Measurements from ENCODE around the gene CACNA1B.
"Not testable (repeated sequence)": the region's sequence is repeated elsewhere in the genome, so short reads cannot be mapped to it uniquely, and the experiment has no call there.

The CACNA1B gene

DNA sequence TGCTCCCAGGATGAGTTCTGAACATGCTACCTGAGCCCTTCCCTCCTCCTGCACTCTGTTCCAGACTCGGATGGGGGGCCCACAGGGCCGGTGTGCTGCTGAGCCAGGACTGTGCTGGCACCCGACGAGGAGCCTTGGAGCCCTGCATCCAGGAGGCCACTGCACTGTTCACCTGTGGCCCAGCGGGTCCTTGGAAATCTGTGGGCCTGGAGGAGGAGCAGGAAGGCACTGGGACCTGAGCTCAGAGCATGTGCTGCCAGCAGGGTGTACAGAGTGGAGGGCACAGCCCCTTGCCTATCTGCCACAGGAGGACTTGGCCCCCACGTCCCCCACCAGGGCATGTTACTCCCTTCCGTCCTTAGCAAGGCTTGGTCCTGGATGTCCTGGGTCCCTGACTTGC, 265.9 kb downstream of the CACNA1B start:
- not testable (repeated sequence) for DNase-seq (ENCODE audit: low spot score)

DNA sequence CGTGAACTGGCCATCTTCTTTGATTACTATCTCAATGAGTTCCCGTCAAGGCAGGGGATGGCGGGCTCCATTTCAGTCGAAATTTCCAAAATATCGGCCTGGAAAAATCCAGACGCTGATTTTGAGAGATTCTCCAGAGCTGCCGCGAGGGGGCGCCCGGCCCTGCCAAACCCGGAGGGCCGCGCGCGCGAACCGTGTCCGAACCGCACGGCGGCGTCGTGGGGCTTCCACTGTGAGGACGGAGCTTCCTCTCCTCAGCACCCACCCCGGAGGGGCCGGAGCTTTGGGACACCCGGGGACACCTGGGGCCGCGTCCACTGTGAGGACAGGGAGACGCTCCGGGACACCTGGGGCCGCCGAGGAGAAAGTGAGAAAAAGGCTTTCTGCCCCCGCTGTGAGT, 270.0 kb downstream of the CACNA1B start:
- not testable (repeated sequence) for DNase-seq (ENCODE audit: low spot score)

DNA sequence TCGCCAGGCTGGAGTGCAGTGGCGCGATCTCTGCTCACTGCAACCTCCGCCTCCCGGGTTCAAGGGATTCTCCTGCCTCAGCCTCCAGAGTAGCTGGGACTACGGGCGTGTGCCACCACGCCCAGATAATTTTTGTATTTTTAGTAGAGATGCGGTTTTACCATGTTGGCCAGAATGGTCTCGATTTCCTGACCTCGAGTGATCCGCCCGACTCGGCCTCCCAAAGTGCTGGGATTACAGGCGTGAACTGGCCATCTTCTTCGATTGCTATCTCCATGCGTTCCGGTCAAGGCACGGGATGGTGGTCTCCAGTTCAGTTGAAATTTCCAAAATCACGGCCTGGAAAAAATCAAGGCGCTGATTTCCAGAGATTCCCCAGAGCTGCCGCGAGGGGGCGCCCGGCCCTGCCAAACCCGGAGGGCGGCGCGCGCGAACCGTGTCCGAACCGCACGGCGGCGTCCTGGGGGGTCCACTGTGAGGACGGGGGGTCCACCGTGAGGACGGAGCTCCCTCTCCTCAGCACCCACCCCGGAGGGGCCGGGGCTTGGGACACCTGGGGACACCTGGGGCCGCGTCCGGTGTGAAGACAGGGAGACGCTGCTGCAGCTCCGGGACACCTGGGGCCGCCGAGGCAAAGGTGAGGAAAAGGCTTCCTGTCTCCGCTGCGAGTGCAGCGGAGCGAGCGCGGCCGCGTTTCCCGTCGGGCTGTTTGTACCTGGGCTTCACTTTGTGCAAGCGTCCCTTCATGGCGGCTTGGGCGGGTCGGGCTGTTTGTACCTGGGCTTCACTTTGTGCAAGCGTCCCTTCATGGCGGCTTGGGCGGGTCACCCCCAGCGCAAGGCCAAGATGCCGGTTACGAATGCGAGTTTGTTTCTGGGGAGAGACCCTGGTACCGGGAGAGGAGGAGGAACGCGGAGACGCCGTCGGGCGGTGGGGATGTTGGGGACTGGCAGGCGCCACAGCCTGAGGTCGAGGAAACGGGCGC, 272.4 kb downstream of the CACNA1B start:
- DNase-seq (ENCODE audit: low spot score): not testable (repeated sequence)

DNA sequence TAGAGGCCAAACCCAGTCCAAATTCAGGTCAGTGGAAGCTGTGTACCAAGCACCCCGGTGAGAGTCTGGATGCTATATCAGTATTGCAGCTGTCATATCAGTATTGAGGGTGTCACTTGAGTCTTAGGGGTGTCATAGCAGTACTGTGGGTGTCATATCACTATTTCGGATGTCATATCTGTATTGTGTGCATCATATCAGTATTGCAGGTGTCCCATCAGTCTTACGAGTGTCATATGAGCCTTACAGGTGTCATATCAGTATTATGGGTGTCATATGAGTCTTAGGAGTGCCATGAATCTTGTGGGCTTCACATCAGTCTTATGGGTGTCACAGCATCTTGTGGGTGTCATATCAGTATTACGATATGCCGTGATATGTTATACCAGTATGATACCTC, 278.2 kb downstream of the CACNA1B start:
- DNase-seq (ENCODE audit: low spot score): not testable (repeated sequence)

DNA sequence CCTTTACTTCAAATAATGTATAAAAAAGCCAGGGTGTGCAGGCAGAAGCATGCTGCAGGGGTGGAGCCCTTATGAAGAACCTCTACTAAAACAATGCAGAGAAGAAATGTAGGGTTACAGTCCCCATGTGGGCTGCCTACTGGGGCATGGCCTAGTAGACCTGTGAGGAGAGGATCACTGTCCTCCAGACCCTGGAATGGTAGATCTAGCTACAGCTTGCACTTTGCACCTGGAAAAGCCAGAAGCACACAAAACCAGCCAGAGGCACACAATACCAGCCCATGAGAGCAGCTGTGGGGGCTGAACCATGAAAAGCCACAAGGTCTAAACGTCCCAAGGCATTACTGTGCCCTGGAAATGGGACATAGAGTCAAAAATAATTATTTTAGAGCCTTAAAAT, 289.2 kb downstream of the CACNA1B start:
- not testable (repeated sequence) for DNase-seq (ENCODE audit: low spot score)
